AG09319 (cell line): ENCODE results near the gene SLC35A4.
A peak's percentile ranks its signal among the peaks of the same experiment; 100 is the strongest.

Experiments
- DNase-seq: peaks from one replicate; pipeline ENCODE4 v3.0.0-alpha.2; 2010; ENCODE audit warnings: low read depth; ENCODE audit errors: extremely low read depth
- TF ChIP-seq, protein P1 (sequence below): IDR thresholded peaks from 2 replicates; pipeline ENCODE4 v1.5.1; 2011; ENCODE audit warnings: low read depth, mild to moderate bottlenecking, inconsistent platforms, low read length, moderate library complexity

SLC35A4 gene

DNA sequence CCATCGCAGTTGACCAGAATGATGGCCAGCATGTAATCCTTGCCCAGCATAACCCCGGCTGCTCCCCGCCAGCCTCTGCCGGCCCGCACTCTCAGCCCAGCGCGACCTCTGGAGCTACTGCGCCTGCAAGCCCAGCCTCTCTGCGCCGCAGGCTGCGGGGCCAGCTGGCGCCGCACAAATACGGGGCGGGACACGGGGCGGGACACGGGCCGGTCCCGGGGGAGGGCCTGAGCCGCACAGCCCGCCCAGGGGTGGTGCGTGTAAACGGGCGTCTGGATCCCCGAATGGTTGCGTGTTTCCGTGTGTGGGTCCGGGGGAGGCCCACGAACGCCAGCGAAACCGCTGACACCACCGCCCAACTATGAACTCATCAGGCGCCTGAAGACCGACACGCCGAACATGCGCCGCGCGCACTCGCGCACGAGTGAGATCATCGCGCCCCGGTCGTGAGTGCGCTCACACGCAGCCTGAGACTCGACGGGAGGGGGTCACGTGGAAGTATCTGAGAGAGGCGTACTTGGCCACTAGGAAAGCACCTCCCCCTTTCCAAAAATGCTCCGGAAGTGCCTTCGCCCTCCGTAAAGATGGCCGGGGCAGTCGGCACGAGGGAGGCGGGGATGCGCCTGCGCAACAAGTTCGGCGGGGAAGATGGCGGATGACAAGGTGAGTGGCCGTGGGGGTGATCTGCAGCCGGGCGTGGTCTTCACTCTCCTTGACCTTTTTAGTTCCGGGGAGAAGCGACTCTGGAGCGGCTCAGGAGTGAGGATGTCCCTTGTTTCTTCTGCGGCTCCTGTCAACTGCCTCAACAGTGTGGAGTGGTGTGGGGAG is at the start of gene SLC35A4, which contains the start of gene APBB3:
SLC35A4 (plus strand) TSS at position 633 of the 828 bp plus-strand sequence. CDS start 2,342 bp downstream, outside the sequence.
APBB3 (minus strand) TSS at position 403 of the 828 bp plus-strand sequence; CDS start at position 50, 353 bp downstream.
- DNase-seq: peak; percentile 98
- TF ChIP-seq, protein P1, sequence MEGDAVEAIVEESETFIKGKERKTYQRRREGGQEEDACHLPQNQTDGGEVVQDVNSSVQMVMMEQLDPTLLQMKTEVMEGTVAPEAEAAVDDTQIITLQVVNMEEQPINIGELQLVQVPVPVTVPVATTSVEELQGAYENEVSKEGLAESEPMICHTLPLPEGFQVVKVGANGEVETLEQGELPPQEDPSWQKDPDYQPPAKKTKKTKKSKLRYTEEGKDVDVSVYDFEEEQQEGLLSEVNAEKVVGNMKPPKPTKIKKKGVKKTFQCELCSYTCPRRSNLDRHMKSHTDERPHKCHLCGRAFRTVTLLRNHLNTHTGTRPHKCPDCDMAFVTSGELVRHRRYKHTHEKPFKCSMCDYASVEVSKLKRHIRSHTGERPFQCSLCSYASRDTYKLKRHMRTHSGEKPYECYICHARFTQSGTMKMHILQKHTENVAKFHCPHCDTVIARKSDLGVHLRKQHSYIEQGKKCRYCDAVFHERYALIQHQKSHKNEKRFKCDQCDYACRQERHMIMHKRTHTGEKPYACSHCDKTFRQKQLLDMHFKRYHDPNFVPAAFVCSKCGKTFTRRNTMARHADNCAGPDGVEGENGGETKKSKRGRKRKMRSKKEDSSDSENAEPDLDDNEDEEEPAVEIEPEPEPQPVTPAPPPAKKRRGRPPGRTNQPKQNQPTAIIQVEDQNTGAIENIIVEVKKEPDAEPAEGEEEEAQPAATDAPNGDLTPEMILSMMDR: no peak

DNA sequence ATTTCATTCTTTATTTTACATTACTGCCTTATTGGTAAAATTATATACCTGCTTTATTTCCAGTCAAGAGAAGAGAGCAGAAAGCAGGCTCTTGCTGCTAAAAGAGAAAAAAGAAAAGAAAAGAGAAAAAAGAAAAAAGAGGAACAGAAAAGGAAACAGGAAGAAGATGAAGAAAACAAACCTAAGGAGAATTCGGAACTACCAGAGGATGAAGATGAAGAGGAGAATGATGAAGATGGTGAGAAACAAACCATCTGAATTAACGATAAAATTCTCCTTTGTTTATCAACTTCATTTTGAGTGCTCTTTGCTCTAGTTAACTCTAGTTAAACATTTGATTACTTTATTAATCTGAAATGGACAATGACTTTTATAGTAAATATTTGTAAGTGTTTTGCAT is 40.6 kb upstream of the SLC35A4 start:
- DNase-seq: no peak
- TF ChIP-seq, protein P1: no peak

DNA sequence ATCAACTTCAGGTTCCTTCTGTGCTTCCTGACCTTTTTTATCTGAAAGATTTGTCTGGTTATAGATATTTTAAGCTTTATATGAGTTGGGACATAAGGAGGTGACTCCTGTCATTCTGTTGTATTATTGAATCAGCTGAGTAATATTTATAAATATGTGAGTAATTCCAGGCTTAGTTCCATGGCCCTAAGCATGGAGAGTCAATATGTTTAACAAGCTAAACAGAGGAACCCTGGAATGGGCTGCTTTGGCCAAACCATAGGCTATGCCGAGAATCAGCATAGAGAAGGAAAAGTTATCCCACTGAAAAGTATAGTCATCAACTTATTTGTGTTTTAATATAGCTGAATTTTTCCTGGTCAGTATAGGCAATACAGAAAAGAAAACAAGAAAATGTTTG is 24.4 kb upstream of the SLC35A4 start:
- TF ChIP-seq, protein P1: no peak
- no peak for DNase-seq

GRCh38 chr5:140542972-140543371 is 21.7 kb upstream of the SLC35A4 start:
- TF ChIP-seq, protein P1: no peak
- DNase-seq: no peak

DNA sequence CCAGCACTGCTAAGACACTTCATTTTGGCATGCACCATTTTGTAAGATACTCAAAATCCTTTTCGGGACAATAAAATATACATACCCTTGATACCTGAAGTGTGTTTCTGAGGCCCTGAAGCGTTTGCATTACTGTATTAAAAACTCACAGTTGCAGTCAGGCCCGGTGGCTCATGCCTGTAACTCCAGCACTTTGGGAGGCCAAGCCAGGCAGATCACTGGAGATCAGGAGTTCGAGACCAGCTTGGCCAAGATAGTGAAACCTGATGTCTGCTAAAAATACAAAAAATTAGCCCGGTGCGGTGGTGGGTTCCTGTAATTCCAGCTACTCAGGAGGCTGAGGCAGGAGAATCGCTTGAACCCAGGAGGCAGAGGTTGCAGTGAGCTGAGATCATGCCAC is 19.6 kb upstream of the SLC35A4 start:
- TF ChIP-seq, protein P1: no peak
- DNase-seq: no peak

GRCh38 chr5:140545606-140546005 is 19.0 kb upstream of the SLC35A4 start:
- TF ChIP-seq, protein P1: no peak
- DNase-seq: no peak

DNA sequence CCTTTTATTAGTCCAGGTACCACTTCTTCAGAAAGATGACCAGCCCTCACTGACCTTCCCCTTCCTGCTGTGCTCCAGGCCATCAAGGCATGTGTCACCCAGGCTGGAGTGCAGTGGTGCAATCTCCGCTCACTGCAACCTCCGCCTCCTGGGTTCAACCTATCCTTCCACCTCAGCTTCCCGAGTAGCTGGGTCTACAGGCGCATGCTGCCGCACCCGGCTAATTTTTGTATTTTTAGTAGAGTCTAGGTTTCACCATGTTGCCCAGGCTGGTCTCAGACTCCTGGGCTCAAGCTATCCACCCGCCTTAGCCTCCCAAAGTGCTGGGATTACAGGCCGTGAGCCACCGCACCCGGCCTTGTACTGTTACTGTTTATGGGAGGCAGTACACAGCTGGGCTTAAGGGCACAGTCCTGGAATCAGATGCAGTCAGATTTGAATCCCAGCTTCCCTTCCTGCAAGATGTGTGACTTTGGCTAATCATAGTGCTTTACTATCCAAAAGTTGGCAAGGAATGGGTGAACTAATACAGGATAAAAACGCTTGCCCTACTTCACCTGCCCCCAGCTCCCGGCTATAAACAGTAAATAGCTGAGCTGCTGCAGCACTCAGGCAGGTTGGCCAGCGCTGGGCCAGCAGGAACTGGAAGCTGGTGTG is 17.6 kb upstream of the SLC35A4 start:
- no peak for DNase-seq
- TF ChIP-seq, protein P1: no peak
